ENCODE data around the gene POFUT1. TPM values are rescaled to one million over a fixed set of nuclear protein-coding genes. Genes with fewer than 3 reads are reported as not detected.

The POFUT1 gene
- total RNA-seq, 1 experiment from 2014 or later, result 29.4 TPM

GRCh38 chr20:32162351-32162750 is 45.3 kb upstream of the POFUT1 start:
- no peak for DNase-seq (ENCODE audit: low spot score)
- Mint-ChIP-seq H3K27ac (no peak overlapping the region), H3K4me1 (no peaks in the 10 kb centered on the region), H3K4me3 (no peak overlapping the region), H3K9me3 (no peaks in the 10 kb centered on the region), H3K27me3 (ENCODE audit: low read depth) (no peaks in the 10 kb centered on the region), H3K36me3 (peaks cover 66% of the 10 kb centered on the region)
- TF ChIP-seq SMAD3 (CRISPR knock-in tag; IDR thresholded peaks at IDR 0.05; ENCODE audit: borderline replicate concordance) (no peak), ETV6 (CRISPR knock-in tag; IDR thresholded peaks at IDR 0.05) (no peak), FOXP4 (CRISPR knock-in tag; IDR thresholded peaks at IDR 0.05) (no peak), E2F4 (CRISPR knock-in tag; IDR thresholded peaks at IDR 0.05; ENCODE audit: borderline replicate concordance, low read depth) (no peak), ZNF396 (CRISPR knock-in tag; IDR thresholded peaks at IDR 0.05; ENCODE audit: borderline replicate concordance) (no peak), FOXP1 (CRISPR knock-in tag; IDR thresholded peaks at IDR 0.05; ENCODE audit: borderline replicate concordance) (no peak), TCF7 (CRISPR knock-in tag; IDR thresholded peaks at IDR 0.05; ENCODE audit: low read depth) (no peak), RELA (CRISPR knock-in tag; IDR thresholded peaks at IDR 0.05; ENCODE audit: borderline replicate concordance) (no peak), GABPB1 (CRISPR knock-in tag; IDR thresholded peaks at IDR 0.05) (no peak), USF1 (CRISPR knock-in tag; IDR thresholded peaks at IDR 0.05) (no peak), NR3C1 (CRISPR knock-in tag; conservative IDR thresholded peaks at IDR 0.05; ENCODE audit: low read depth) (no peak), NFE2L1 (CRISPR knock-in tag; IDR thresholded peaks at IDR 0.05) (no peak), SP1 (CRISPR knock-in tag; conservative IDR thresholded peaks at IDR 0.05) (no peak), MYBL2 (CRISPR knock-in tag; IDR thresholded peaks at IDR 0.05) (no peak), NR2C2 (CRISPR knock-in tag; IDR thresholded peaks at IDR 0.05) (no peak)
- TF ChIP-seq, protein P1, sequence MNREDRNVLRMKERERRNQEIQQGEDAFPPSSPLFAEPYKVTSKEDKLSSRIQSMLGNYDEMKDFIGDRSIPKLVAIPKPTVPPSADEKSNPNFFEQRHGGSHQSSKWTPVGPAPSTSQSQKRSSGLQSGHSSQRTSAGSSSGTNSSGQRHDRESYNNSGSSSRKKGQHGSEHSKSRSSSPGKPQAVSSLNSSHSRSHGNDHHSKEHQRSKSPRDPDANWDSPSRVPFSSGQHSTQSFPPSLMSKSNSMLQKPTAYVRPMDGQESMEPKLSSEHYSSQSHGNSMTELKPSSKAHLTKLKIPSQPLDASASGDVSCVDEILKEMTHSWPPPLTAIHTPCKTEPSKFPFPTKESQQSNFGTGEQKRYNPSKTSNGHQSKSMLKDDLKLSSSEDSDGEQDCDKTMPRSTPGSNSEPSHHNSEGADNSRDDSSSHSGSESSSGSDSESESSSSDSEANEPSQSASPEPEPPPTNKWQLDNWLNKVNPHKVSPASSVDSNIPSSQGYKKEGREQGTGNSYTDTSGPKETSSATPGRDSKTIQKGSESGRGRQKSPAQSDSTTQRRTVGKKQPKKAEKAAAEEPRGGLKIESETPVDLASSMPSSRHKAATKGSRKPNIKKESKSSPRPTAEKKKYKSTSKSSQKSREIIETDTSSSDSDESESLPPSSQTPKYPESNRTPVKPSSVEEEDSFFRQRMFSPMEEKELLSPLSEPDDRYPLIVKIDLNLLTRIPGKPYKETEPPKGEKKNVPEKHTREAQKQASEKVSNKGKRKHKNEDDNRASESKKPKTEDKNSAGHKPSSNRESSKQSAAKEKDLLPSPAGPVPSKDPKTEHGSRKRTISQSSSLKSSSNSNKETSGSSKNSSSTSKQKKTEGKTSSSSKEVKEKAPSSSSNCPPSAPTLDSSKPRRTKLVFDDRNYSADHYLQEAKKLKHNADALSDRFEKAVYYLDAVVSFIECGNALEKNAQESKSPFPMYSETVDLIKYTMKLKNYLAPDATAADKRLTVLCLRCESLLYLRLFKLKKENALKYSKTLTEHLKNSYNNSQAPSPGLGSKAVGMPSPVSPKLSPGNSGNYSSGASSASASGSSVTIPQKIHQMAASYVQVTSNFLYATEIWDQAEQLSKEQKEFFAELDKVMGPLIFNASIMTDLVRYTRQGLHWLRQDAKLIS (CRISPR knock-in tag; IDR thresholded peaks at IDR 0.05; ENCODE audit: borderline replicate concordance), result no peak
- TF ChIP-seq, protein P2, sequence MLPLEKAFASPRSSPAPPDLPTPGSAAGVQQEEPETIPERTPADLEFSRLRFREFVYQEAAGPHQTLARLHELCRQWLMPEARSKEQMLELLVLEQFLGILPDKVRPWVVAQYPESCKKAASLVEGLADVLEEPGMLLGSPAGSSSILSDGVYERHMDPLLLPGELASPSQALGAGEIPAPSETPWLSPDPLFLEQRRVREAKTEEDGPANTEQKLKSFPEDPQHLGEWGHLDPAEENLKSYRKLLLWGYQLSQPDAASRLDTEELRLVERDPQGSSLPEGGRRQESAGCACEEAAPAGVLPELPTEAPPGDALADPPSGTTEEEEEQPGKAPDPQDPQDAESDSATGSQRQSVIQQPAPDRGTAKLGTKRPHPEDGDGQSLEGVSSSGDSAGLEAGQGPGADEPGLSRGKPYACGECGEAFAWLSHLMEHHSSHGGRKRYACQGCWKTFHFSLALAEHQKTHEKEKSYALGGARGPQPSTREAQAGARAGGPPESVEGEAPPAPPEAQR (CRISPR knock-in tag; IDR thresholded peaks at IDR 0.05), result no peak
- ATAC-seq, result no peak
- CTCF ChIA-PET, result interaction anchor here (1.4 kb wide), 1 partner anchor 309 kb away, joined by 3 read pairs; no protein-coding TSS in a partner anchor
- POLR2A ChIA-PET, result no interaction called here

- ATAC-seq (no peak), DNase-seq (ENCODE audit: low spot score) (no peak)
- Mint-ChIP-seq H3K27ac (no peak overlapping the region), H3K4me3 (no peak overlapping the region), H3K27me3 (ENCODE audit: low read depth) (no peaks in the 10 kb centered on the region), H3K4me1 (peaks cover 9% of the 10 kb centered on the region), H3K36me3 (peaks cover 53% of the 10 kb centered on the region), H3K9me3 (no peaks in the 10 kb centered on the region)
- ChIA-PET POLR2A (no interaction called here), CTCF (no interaction called here)
- TF ChIP-seq, protein P3, sequence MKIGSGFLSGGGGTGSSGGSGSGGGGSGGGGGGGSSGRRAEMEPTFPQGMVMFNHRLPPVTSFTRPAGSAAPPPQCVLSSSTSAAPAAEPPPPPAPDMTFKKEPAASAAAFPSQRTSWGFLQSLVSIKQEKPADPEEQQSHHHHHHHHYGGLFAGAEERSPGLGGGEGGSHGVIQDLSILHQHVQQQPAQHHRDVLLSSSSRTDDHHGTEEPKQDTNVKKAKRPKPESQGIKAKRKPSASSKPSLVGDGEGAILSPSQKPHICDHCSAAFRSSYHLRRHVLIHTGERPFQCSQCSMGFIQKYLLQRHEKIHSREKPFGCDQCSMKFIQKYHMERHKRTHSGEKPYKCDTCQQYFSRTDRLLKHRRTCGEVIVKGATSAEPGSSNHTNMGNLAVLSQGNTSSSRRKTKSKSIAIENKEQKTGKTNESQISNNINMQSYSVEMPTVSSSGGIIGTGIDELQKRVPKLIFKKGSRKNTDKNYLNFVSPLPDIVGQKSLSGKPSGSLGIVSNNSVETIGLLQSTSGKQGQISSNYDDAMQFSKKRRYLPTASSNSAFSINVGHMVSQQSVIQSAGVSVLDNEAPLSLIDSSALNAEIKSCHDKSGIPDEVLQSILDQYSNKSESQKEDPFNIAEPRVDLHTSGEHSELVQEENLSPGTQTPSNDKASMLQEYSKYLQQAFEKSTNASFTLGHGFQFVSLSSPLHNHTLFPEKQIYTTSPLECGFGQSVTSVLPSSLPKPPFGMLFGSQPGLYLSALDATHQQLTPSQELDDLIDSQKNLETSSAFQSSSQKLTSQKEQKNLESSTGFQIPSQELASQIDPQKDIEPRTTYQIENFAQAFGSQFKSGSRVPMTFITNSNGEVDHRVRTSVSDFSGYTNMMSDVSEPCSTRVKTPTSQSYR (CRISPR knock-in tag; IDR thresholded peaks at IDR 0.05), result no peak
- TF ChIP-seq NFYB (CRISPR knock-in tag; conservative IDR thresholded peaks at IDR 0.05; ENCODE audit: low read depth) (no peak), ELF4 (CRISPR knock-in tag; IDR thresholded peaks at IDR 0.05; ENCODE audit: low read depth) (no peak)
- TF ChIP-seq, protein P4, sequence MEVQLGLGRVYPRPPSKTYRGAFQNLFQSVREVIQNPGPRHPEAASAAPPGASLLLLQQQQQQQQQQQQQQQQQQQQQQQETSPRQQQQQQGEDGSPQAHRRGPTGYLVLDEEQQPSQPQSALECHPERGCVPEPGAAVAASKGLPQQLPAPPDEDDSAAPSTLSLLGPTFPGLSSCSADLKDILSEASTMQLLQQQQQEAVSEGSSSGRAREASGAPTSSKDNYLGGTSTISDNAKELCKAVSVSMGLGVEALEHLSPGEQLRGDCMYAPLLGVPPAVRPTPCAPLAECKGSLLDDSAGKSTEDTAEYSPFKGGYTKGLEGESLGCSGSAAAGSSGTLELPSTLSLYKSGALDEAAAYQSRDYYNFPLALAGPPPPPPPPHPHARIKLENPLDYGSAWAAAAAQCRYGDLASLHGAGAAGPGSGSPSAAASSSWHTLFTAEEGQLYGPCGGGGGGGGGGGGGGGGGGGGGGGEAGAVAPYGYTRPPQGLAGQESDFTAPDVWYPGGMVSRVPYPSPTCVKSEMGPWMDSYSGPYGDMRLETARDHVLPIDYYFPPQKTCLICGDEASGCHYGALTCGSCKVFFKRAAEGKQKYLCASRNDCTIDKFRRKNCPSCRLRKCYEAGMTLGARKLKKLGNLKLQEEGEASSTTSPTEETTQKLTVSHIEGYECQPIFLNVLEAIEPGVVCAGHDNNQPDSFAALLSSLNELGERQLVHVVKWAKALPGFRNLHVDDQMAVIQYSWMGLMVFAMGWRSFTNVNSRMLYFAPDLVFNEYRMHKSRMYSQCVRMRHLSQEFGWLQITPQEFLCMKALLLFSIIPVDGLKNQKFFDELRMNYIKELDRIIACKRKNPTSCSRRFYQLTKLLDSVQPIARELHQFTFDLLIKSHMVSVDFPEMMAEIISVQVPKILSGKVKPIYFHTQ (CRISPR knock-in tag; IDR thresholded peaks at IDR 0.05), result no peak
Observed at GRCh38 chr20:32163951-32164350, 43.7 kb upstream of the POFUT1 start.
